Activated CD8-positive, alpha-beta T cell treated with anti-CD3 and anti-CD28 coated beads, Interleukin-2, amount 10 ng/mL, durations not matched to agents 7 days and 5 days (primary cell): Measurements from ENCODE around the gene BBOX1. TPM values are rescaled to one million over a fixed set of nuclear protein-coding genes. Genes with fewer than 3 reads are reported as not detected.
"Not testable (repeated sequence)": the region's sequence is repeated elsewhere in the genome, so short reads cannot be mapped to it uniquely, and the experiment has no call there.

Source experiments
- ATAC-seq: fragments of 150-1000 bp; cut with Tn5 transposase; one replicate; pipeline ENCODE4 v1.10.0; 2021; ENCODE audit warnings: moderate library complexity
- CTCF ChIA-PET: fragments of 350-600 bp; sonication (Branson Sonifier 250); formaldehyde crosslinking; loops from one replicate; lab custom pipeline; 2021; ENCODE audit warnings: antibody characterized with exemption; lab: Charles Lee
- POLR2A ChIA-PET: fragments of 350-600 bp; sonication (Branson Sonifier 250); formaldehyde crosslinking; loops from one replicate; lab custom pipeline; 2021; ENCODE audit warnings: antibody characterized with exemption; lab: Charles Lee
- DNase-seq: peaks from one replicate; pipeline ENCODE4 v3.0.0-alpha.2; 2020
- H3K27ac Mint-ChIP-seq: one replicate; pipeline ENCODE4 v1.8.0; 2021; ENCODE audit warnings: mild to moderate bottlenecking, mixed read lengths
- H3K27me3 Mint-ChIP-seq: one replicate; pipeline ENCODE4 v1.8.0; 2021; ENCODE audit warnings: low read depth, mixed read lengths
- H3K36me3 Mint-ChIP-seq: one replicate; pipeline ENCODE4 v1.8.0; 2021; ENCODE audit warnings: low read depth, mixed read lengths
- H3K4me1 Mint-ChIP-seq: one replicate; pipeline ENCODE4 v1.8.0; 2021; ENCODE audit warnings: low read depth, mixed read lengths
- H3K4me3 Mint-ChIP-seq: one replicate; pipeline ENCODE4 v1.8.0; 2021; ENCODE audit warnings: mild to moderate bottlenecking, mixed read lengths
- H3K9me3 Mint-ChIP-seq: one replicate; pipeline ENCODE4 v1.8.0; 2022; ENCODE audit warnings: mixed read lengths; ENCODE audit not compliant: insufficient read depth
- total RNA-seq, 2 experiments: library from RNA; stranded (reverse); gene quantifications; one replicate each; pipeline ENCODE4 v1.2.3, GENCODE V29; 2021

The BBOX1 gene
- total RNA-seq, 2 experiments from 2014 or later = not detected

DNA sequence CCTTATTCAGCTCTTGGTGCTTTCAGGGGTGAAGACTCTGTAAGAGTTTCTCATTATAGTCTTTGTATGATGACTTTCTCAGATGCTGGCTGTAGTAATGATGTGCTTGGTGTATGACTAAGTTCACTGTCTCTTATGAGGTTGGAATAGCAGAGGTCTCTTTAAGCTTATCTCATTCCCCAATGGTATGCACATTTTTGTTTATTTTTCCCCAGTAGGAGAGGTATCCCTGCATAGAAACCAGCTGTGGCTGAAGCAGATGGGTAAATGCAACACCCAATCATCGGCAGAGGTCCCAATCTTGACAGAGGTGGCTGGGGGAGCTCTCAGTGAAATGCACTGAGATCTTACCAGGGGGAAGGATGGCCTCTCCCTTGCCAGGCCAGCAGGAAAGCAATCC, 34.6 kb downstream of the BBOX1 start:
- Mint-ChIP-seq H3K27me3 (no peaks in the 10 kb centered on the region), H3K4me1 (no peaks in the 10 kb centered on the region), H3K36me3 (no peaks in the 10 kb centered on the region), H3K9me3 (no peaks in the 10 kb centered on the region), H3K4me3 (no peak overlapping the region), H3K27ac (no peak overlapping the region)
- DNase-seq = no peak
- ChIA-PET POLR2A (no interaction called here), CTCF (no interaction called here)
- ATAC-seq = no peak

DNA sequence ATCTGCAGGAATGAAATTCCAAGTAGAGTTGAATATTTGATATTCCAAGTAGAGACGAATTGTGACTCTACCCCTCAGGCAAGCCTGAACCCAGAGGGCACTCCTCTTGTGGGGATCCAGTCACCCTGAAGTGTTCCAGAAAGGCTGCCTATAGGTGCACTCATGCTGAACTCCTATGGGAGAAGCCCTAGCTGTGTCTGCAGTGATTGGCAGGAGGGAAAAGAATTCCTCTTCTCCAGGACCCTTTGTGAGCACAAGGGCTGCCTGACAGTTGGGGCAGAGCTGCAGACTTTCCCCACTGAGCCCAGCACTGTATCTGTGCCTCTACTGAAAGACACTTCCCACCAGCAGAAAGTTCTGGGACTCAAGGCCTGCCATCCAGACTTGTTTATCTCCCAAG, 35.0 kb downstream of the BBOX1 start:
- no peaks in the 10 kb centered on the region for H3K9me3 Mint-ChIP-seq
- no peak overlapping the region for H3K4me3 Mint-ChIP-seq
- H3K27me3 Mint-ChIP-seq = no peaks in the 10 kb centered on the region
- CTCF ChIA-PET = no interaction called here
- DNase-seq (no peak), ATAC-seq (no peak)
- H3K4me1 Mint-ChIP-seq = no peaks in the 10 kb centered on the region
- POLR2A ChIA-PET = no interaction called here
- H3K27ac Mint-ChIP-seq = no peak overlapping the region
- no peaks in the 10 kb centered on the region for H3K36me3 Mint-ChIP-seq

GRCh38 chr11:27076121-27076589, 35.5 kb downstream of the BBOX1 start:
- CTCF ChIA-PET = no interaction called here
- DNase-seq (no peak), ATAC-seq (no peak)
- Mint-ChIP-seq H3K27ac (no peak overlapping the region), H3K9me3 (no peaks in the 10 kb centered on the region), H3K4me1 (no peaks in the 10 kb centered on the region), H3K4me3 (no peak overlapping the region), H3K36me3 (no peaks in the 10 kb centered on the region), H3K27me3 (no peaks in the 10 kb centered on the region)
- POLR2A ChIA-PET = no interaction called here

- CTCF ChIA-PET = no interaction called here
- Mint-ChIP-seq H3K36me3 (no peaks in the 10 kb centered on the region), H3K4me1 (no peaks in the 10 kb centered on the region), H3K27me3 (no peaks in the 10 kb centered on the region), H3K4me3 (no peak overlapping the region), H3K9me3 (no peaks in the 10 kb centered on the region), H3K27ac (no peak overlapping the region)
- ATAC-seq = no peak
- POLR2A ChIA-PET = no interaction called here
- DNase-seq = no peak
Measured at GRCh38 chr11:27081056-27081455, 40.4 kb downstream of the BBOX1 start.

DNA sequence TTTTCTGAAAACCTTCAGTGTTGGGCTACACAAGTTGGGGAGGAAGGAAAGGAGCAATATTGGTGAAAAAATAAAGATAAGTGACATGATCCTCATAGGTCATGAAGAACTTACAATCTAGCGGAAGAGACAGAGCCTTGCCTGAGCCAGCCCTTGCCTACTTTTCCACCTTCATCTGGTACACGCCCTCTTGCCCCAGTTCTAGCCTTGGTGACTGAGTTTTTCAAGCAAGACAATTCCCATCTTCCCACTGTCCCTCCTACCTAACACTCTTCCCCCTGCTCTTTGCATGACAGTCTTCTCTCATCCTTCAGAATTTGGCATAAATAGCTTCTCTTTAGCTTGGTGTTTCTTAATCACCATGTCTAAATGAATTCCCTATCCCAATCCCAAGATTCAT, 42.6 kb downstream of the BBOX1 start:
- no peaks in the 10 kb centered on the region for H3K4me1 Mint-ChIP-seq
- H3K9me3 Mint-ChIP-seq = no peaks in the 10 kb centered on the region
- no peaks in the 10 kb centered on the region for H3K36me3 Mint-ChIP-seq
- ChIA-PET POLR2A (no interaction called here), CTCF (no interaction called here)
- ATAC-seq (no peak), DNase-seq (no peak)
- H3K27me3 Mint-ChIP-seq = no peaks in the 10 kb centered on the region
- no peak overlapping the region for H3K4me3 Mint-ChIP-seq
- no peak overlapping the region for H3K27ac Mint-ChIP-seq

GRCh38 chr11:27083782-27084181, 43.2 kb downstream of the BBOX1 start:
- H3K27ac Mint-ChIP-seq = no peak overlapping the region
- H3K36me3 Mint-ChIP-seq = no peaks in the 10 kb centered on the region
- ATAC-seq (no peak), DNase-seq (no peak)
- H3K9me3 Mint-ChIP-seq = no peaks in the 10 kb centered on the region
- H3K27me3 Mint-ChIP-seq = no peaks in the 10 kb centered on the region
- POLR2A ChIA-PET = no interaction called here
- no peak overlapping the region for H3K4me3 Mint-ChIP-seq
- CTCF ChIA-PET = no interaction called here
- no peaks in the 10 kb centered on the region for H3K4me1 Mint-ChIP-seq

DNA sequence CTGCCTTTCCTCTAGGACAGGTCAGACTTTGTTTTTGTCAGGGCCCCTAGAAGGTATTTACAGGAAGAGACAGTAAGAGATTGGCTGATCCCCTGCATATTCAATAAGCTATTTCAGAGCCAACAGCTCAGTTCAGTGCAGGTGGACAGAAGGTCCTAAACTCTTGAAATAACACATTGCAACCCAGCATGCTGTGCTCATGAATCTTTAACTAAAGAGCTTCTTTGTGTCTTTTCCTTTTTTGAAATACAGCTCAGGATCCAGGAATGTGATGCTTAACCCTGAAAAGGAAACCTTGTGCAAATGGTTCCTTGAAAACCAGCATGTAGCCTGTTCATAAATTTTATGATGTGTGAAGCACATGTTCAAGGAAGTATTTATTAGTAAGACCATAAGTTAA, 43.9 kb downstream of the BBOX1 start:
- DNase-seq = no peak
- no peak overlapping the region for H3K27ac Mint-ChIP-seq
- no peaks in the 10 kb centered on the region for H3K4me1 Mint-ChIP-seq
- H3K4me3 Mint-ChIP-seq = no peak overlapping the region
- CTCF ChIA-PET = no interaction called here
- no peaks in the 10 kb centered on the region for H3K9me3 Mint-ChIP-seq
- H3K36me3 Mint-ChIP-seq = no peaks in the 10 kb centered on the region
- H3K27me3 Mint-ChIP-seq = no peaks in the 10 kb centered on the region
- no peak for ATAC-seq
- POLR2A ChIA-PET = no interaction called here

DNA sequence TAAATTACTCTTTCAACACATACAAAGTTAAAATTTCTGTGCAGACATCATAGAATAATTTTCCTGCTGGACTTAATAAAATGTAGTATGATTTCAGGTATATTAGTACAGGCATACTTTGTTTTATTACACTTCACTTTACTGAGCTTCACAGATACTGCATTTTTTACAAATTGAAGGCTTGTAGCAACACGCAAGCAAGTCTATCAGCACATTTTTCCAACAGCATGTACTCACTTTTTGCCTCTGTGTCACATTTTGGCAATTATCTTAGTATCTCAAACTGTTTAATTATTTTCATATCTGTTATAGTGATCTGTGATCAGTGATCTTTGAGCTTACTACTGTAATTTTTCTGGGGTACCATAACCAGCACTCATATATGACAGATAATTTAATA, 44.5 kb downstream of the BBOX1 start:
- CTCF ChIA-PET = interaction anchor here (0.9 kb wide), 1 partner anchor 19 kb away, joined by 3 read pairs; no protein-coding TSS in a partner anchor
- no peak for DNase-seq

GRCh38 chr11:27085605-27086004, 45.0 kb downstream of the BBOX1 start:
- ChIA-PET POLR2A (no interaction called here), CTCF (interaction anchor here (0.9 kb wide), 1 partner anchor 19 kb away, joined by 3 read pairs; no protein-coding TSS in a partner anchor)
- Mint-ChIP-seq H3K36me3 (no peaks in the 10 kb centered on the region), H3K27me3 (no peaks in the 10 kb centered on the region), H3K27ac (no peak overlapping the region), H3K4me1 (no peaks in the 10 kb centered on the region), H3K4me3 (no peak overlapping the region), H3K9me3 (peaks cover 7% of the 10 kb centered on the region)
- no peak for DNase-seq
- ATAC-seq = no peak

More for the DNA sequence above, 44.5 kb downstream of the BBOX1 start:
- no peak overlapping the region for H3K27ac Mint-ChIP-seq
- H3K4me1 Mint-ChIP-seq = no peaks in the 10 kb centered on the region
- no peaks in the 10 kb centered on the region for H3K36me3 Mint-ChIP-seq
- no peak for ATAC-seq
- no peak overlapping the region for H3K4me3 Mint-ChIP-seq
- no peaks in the 10 kb centered on the region for H3K27me3 Mint-ChIP-seq
- H3K9me3 Mint-ChIP-seq = peaks cover 4% of the 10 kb centered on the region
- POLR2A ChIA-PET = no interaction called here

- DNase-seq (no peak), ATAC-seq (no peak)
- H3K9me3 Mint-ChIP-seq = peaks cover 7% of the 10 kb centered on the region
- H3K4me1 Mint-ChIP-seq = no peaks in the 10 kb centered on the region
- no peaks in the 10 kb centered on the region for H3K36me3 Mint-ChIP-seq
- no peak overlapping the region for H3K27ac Mint-ChIP-seq
- POLR2A ChIA-PET = no interaction called here
- CTCF ChIA-PET = no interaction called here
- H3K4me3 Mint-ChIP-seq = no peak overlapping the region
- H3K27me3 Mint-ChIP-seq = no peaks in the 10 kb centered on the region
Measured at GRCh38 chr11:27087432-27087831, 46.8 kb downstream of the BBOX1 start.

- H3K4me1 Mint-ChIP-seq = no peaks in the 10 kb centered on the region
- DNase-seq = no peak
- H3K9me3 Mint-ChIP-seq = peaks cover 7% of the 10 kb centered on the region
- no peak overlapping the region for H3K27ac Mint-ChIP-seq
- H3K36me3 Mint-ChIP-seq = no peaks in the 10 kb centered on the region
- no peak overlapping the region for H3K4me3 Mint-ChIP-seq
- no peaks in the 10 kb centered on the region for H3K27me3 Mint-ChIP-seq
- CTCF ChIA-PET = no interaction called here
- no peak for ATAC-seq
- POLR2A ChIA-PET = no interaction called here
Measured at GRCh38 chr11:27088353-27088752, 47.7 kb downstream of the BBOX1 start.

DNA sequence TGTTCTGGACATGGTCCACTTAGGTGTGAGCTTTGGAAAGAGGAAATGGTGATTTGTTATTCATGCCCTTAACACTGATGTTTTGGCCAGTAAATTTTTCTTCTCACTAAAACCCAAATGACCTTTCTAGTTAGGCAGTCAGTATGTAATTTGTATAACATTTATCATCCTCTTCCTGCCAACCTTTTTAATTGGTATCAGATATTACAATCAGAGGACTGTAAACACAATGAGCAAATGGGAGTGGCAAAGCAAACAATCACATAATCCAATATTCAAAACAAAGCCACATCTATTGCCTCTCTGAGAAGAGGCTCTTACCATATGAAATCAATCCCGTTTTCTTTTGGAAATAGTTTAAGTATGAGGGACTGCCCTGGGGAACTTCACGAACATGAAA, 49.1 kb downstream of the BBOX1 start:
- ChIA-PET POLR2A (no interaction called here), CTCF (no interaction called here)
- Mint-ChIP-seq H3K4me1 (no peaks in the 10 kb centered on the region), H3K4me3 (no peak overlapping the region), H3K9me3 (peaks cover 7% of the 10 kb centered on the region), H3K36me3 (no peaks in the 10 kb centered on the region), H3K27me3 (no peaks in the 10 kb centered on the region), H3K27ac (no peak overlapping the region)
- ATAC-seq (no peak), DNase-seq (no peak)

DNA sequence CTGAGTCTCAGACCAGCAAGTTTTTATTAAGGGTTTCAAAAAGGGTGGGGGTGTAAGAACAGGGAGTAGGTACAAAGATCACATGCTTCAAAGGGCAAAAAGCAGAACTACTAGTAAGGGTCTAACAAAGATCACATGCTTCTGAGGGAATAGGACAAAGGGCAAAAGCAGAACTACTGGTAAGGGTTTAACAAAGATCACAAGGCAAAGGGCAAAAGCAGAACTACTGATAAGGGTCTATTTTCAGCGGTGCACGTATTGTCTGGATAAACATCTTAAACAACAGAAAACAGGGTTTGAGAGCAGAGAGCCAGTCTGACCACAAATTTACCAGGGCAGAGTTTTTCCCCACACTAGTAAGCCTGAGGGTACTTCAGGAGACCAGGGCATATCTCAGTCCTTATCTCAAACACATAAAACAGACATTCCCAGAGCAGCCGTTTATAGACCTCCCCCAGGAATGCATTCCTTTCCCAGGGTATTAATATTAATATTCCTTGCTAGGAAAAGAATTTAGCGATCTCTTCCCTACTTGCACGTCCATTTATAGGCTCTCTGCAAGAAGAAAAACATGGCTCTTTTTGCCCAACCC, 49.8 kb downstream of the BBOX1 start:
- H3K4me1 Mint-ChIP-seq, H3K4me3 Mint-ChIP-seq, H3K27me3 Mint-ChIP-seq, DNase-seq, H3K36me3 Mint-ChIP-seq, H3K27ac Mint-ChIP-seq, CTCF ChIA-PET, ATAC-seq, H3K9me3 Mint-ChIP-seq, POLR2A ChIA-PET: not testable (repeated sequence)
